ENCODE measurements around the gene ASB13.

ASB13 gene

GRCh38 chr10:5668429-5668828 lies 2.0 kb upstream of the ASB13 start:
- no peak for DNase-seq

- no peak for DNase-seq
Observed at GRCh38 chr10:5666841-5667630, 641 bp upstream of the ASB13 start.

GRCh38 chr10:5665373-5666007 lies 905 bp downstream of the ASB13 start:
- DNase-seq, result no peak

- no peak for DNase-seq
Observed at GRCh38 chr10:5663692-5664427, 2.5 kb downstream of the ASB13 start.

- DNase-seq, result no peak
Observed at GRCh38 chr10:5662708-5663579, 3.5 kb downstream of the ASB13 start.

GRCh38 chr10:5661043-5661442 lies 5.4 kb downstream of the ASB13 start:
- DNase-seq, result no peak

- no peak for DNase-seq
Observed at GRCh38 chr10:5659702-5660528, 6.5 kb downstream of the ASB13 start.

GRCh38 chr10:5658871-5659618 lies 7.3 kb downstream of the ASB13 start:
- no peak for DNase-seq

GRCh38 chr10:5656737-5657579 lies 9.4 kb downstream of the ASB13 start:
- DNase-seq, result no peak

GRCh38 chr10:5655121-5655520 lies 11.3 kb downstream of the ASB13 start:
- DNase-seq, result no peak

GRCh38 chr10:5654218-5654755 lies 12.1 kb downstream of the ASB13 start:
- no peak for DNase-seq

- no peak for DNase-seq
Observed at GRCh38 chr10:5652746-5653145, 13.6 kb downstream of the ASB13 start.

- DNase-seq, result no peak
Observed at GRCh38 chr10:5651388-5651764, 15.0 kb downstream of the ASB13 start.

- DNase-seq, result no peak
Observed at GRCh38 chr10:5650664-5651387, 15.6 kb downstream of the ASB13 start.

- no peak for DNase-seq
Observed at GRCh38 chr10:5649746-5650145, 16.6 kb downstream of the ASB13 start.

- DNase-seq, result no peak
Observed at GRCh38 chr10:5648494-5649457, 17.6 kb downstream of the ASB13 start.

GRCh38 chr10:5647507-5648240 lies 18.7 kb downstream of the ASB13 start:
- no peak for DNase-seq

Data from femur (tissue), 1 donor.